HG03558 (cell line): ENCODE data around the gene TC2N.
"Not testable (repeated sequence)": the region's sequence is repeated elsewhere in the genome, so short reads cannot be mapped to it uniquely, and the experiment has no call there.

Experiments used
- ATAC-seq: cut with Tn5 transposase; IDR thresholded peaks from one replicate; pipeline ENCODE4 v1.9.1; 2021; ENCODE audit warnings: moderate number of reproducible peaks; ENCODE audit not compliant: unreplicated experiment; ENCODE audit errors: extremely low read depth

Gene TC2N

GRCh38 chr14:91774140-91775096, 92.9 kb downstream of the TC2N start:
- no peak for ATAC-seq

- no peak for ATAC-seq
These were observed 97.2 kb downstream of the TC2N start for GRCh38 chr14:91770185-91770584.

GRCh38 chr14:91755570-91756295, 111.6 kb downstream of the TC2N start:
- no peak for ATAC-seq

- no peak for ATAC-seq
These were observed 112.5 kb downstream of the TC2N start for GRCh38 chr14:91754819-91755218.

- no peak for ATAC-seq
These were observed 113.2 kb downstream of the TC2N start for GRCh38 chr14:91754185-91754584.

GRCh38 chr14:91753501-91754128, 113.7 kb downstream of the TC2N start:
- no peak for ATAC-seq

GRCh38 chr14:91752961-91753360, 114.4 kb downstream of the TC2N start:
- ATAC-seq: no peak

GRCh38 chr14:91751719-91752118, 115.6 kb downstream of the TC2N start:
- no peak for ATAC-seq

- ATAC-seq: no peak
These were observed 116.6 kb downstream of the TC2N start for GRCh38 chr14:91750634-91751198.

- no peak for ATAC-seq
These were observed 117.5 kb downstream of the TC2N start for GRCh38 chr14:91749868-91750267.

GRCh38 chr14:91748049-91748448, 119.3 kb downstream of the TC2N start:
- no peak for ATAC-seq

- no peak for ATAC-seq
These were observed 122.0 kb downstream of the TC2N start for GRCh38 chr14:91745344-91745743.

GRCh38 chr14:91744068-91744480, 123.3 kb downstream of the TC2N start:
- ATAC-seq: no peak

- no peak for ATAC-seq
These were observed 124.1 kb downstream of the TC2N start for GRCh38 chr14:91743305-91743653.

- no peak for ATAC-seq
These were observed 124.6 kb downstream of the TC2N start for GRCh38 chr14:91742621-91743304.

GRCh38 chr14:91739867-91740266, 127.5 kb downstream of the TC2N start:
- not testable (repeated sequence) for ATAC-seq

GRCh38 chr14:91737619-91738018, 129.7 kb downstream of the TC2N start:
- ATAC-seq: no peak

GRCh38 chr14:91732859-91733477, 134.4 kb downstream of the TC2N start:
- no peak for ATAC-seq

- no peak for ATAC-seq
These were observed 134.9 kb downstream of the TC2N start for GRCh38 chr14:91732439-91732838.

- no peak for ATAC-seq
These were observed 135.3 kb downstream of the TC2N start, which contains the start of gene CATSPERB for GRCh38 chr14:91731986-91732385. TSS of gene CATSPERB (minus strand) at chr14:91732086. CDS start at chr14:91729479, 2,607 bp downstream.
